ES-I3 (cell line): Measurements from ENCODE around the gene GPR78.
"Not testable (repeated sequence)": the region's sequence is repeated elsewhere in the genome, so short reads cannot be mapped to it uniquely, and the experiment has no call there.

ENCODE experiments used
- H3K36me3 ChIP-seq: 2 replicates; pipeline ENCODE4 v1.6.1; 2013; ENCODE audit warnings: mild to moderate bottlenecking, low read length, control low read depth, moderate library complexity; ENCODE audit not compliant: insufficient read depth
- H3K4me1 ChIP-seq: 2 replicates; pipeline ENCODE4 v1.6.1; 2013; ENCODE audit warnings: mild to moderate bottlenecking, control low read depth, low read length; ENCODE audit not compliant: insufficient read depth
- H3K9ac ChIP-seq: 2 replicates; pipeline ENCODE4 v1.6.1; 2013; ENCODE audit warnings: low read depth, mild to moderate bottlenecking, low read length, moderate library complexity
- H3K9me3 ChIP-seq: 2 replicates; pipeline ENCODE4 v1.6.1; 2013; ENCODE audit warnings: mild to moderate bottlenecking, low read length, moderate library complexity; ENCODE audit not compliant: control insufficient read depth, insufficient read depth

The GPR78 gene

GRCh38 chr4:8613421-8614364 lies 33.5 kb downstream of the GPR78 start:
- H3K4me1 ChIP-seq, result no peaks in the 10 kb centered on the region
- H3K9me3 ChIP-seq, result no peaks in the 10 kb centered on the region
- no peak overlapping the region for H3K9ac ChIP-seq
- H3K36me3 ChIP-seq, result no peaks in the 10 kb centered on the region

- H3K4me1 ChIP-seq, result no peaks in the 10 kb centered on the region
- no peaks in the 10 kb centered on the region for H3K36me3 ChIP-seq
- H3K9ac ChIP-seq, result no peak overlapping the region
- no peaks in the 10 kb centered on the region for H3K9me3 ChIP-seq
Measured at GRCh38 chr4:8614365-8615193, 34.4 kb downstream of the GPR78 start.

- no peaks in the 10 kb centered on the region for H3K36me3 ChIP-seq
Measured at GRCh38 chr4:8615366-8615765, 35.2 kb downstream of the GPR78 start.

GRCh38 chr4:8615921-8616787 lies 36.0 kb downstream of the GPR78 start:
- no peaks in the 10 kb centered on the region for H3K4me1 ChIP-seq
- H3K9me3 ChIP-seq, result no peaks in the 10 kb centered on the region
- H3K9ac ChIP-seq, result no peak overlapping the region
- H3K36me3 ChIP-seq, result no peaks in the 10 kb centered on the region

More at GRCh38 chr4:8615366-8615765, 35.2 kb downstream of the GPR78 start:
- no peaks in the 10 kb centered on the region for H3K9me3 ChIP-seq
- no peaks in the 10 kb centered on the region for H3K4me1 ChIP-seq
- no peak overlapping the region for H3K9ac ChIP-seq

- Histone ChIP-seq H3K9ac (no peak overlapping the region), H3K36me3 (no peaks in the 10 kb centered on the region), H3K4me1 (no peaks in the 10 kb centered on the region), H3K9me3 (no peaks in the 10 kb centered on the region)
Measured at GRCh38 chr4:8616831-8617230, 36.6 kb downstream of the GPR78 start.

GRCh38 chr4:8617486-8618040 lies 37.4 kb downstream of the GPR78 start:
- no peaks in the 10 kb centered on the region for H3K36me3 ChIP-seq
- no peaks in the 10 kb centered on the region for H3K4me1 ChIP-seq
- H3K9ac ChIP-seq, result no peak overlapping the region
- H3K9me3 ChIP-seq, result no peaks in the 10 kb centered on the region

- Histone ChIP-seq H3K9ac (no peak overlapping the region), H3K9me3 (no peaks in the 10 kb centered on the region), H3K4me1 (no peaks in the 10 kb centered on the region), H3K36me3 (no peaks in the 10 kb centered on the region)
Measured at GRCh38 chr4:8618421-8618820, 38.2 kb downstream of the GPR78 start.

- H3K4me1 ChIP-seq, result no peaks in the 10 kb centered on the region
- no peaks in the 10 kb centered on the region for H3K9me3 ChIP-seq
- H3K9ac ChIP-seq, result no peak overlapping the region
- H3K36me3 ChIP-seq, result no peaks in the 10 kb centered on the region
Measured at GRCh38 chr4:8618961-8619720, 38.9 kb downstream of the GPR78 start.

- H3K4me1 ChIP-seq, H3K9ac ChIP-seq, H3K9me3 ChIP-seq: not testable (repeated sequence)
Measured at GRCh38 chr4:8621135-8621534, 40.9 kb downstream of the GPR78 start.

GRCh38 chr4:8624601-8625272 lies 44.5 kb downstream of the GPR78 start:
- H3K9me3 ChIP-seq, H3K4me1 ChIP-seq, H3K36me3 ChIP-seq, H3K9ac ChIP-seq: not testable (repeated sequence)

More at GRCh38 chr4:8621135-8621534, 40.9 kb downstream of the GPR78 start:
- not testable (repeated sequence) for H3K36me3 ChIP-seq

GRCh38 chr4:8630240-8630905 lies 50.2 kb downstream of the GPR78 start:
- not testable (repeated sequence) for H3K4me1 ChIP-seq, H3K9me3 ChIP-seq, H3K36me3 ChIP-seq, H3K9ac ChIP-seq

- not testable (repeated sequence) for H3K36me3 ChIP-seq, H3K9me3 ChIP-seq, H3K9ac ChIP-seq, H3K4me1 ChIP-seq
Measured at GRCh38 chr4:8631896-8632295, 51.7 kb downstream of the GPR78 start.
